ENCODE data around the gene CPD. TPM values are rescaled to one million over a fixed set of nuclear protein-coding genes. Genes with fewer than 3 reads are reported as not detected.
"Not testable (repeated sequence)": the region's sequence is repeated elsewhere in the genome, so short reads cannot be mapped to it uniquely, and the experiment has no call there.

CPD gene
- total RNA-seq, 1 experiment from 2014 or later: 38.0 TPM

GRCh38 chr17:30413109-30413508 is 34.4 kb downstream of the CPD start:
- intact Hi-C loops (cut with micrococcal nuclease; ENCODE audit: unreplicated experiment): no loop called here
- no peak for DNase-seq (ENCODE audit: low spot score)
- Histone ChIP-seq H3K4me3 (ENCODE audit: low read depth, low read length, poor library complexity, severe bottlenecking) (no peak overlapping the region), H3K9me3 (ENCODE audit: low read depth, low read length, poor library complexity, severe bottlenecking) (no peaks in the 10 kb centered on the region), H3K27me3 (replicated peaks; ENCODE audit: insufficient read depth, low read depth, low read length, poor library complexity) (no peaks in the 10 kb centered on the region), H3K27ac (ENCODE audit: low read depth, low read length, poor library complexity, severe bottlenecking) (no peak overlapping the region), H3K4me1 (ENCODE audit: insufficient read depth, low read length, poor library complexity, severe bottlenecking) (no peaks in the 10 kb centered on the region), H3K36me3 (ENCODE audit: insufficient read depth, low read length, poor library complexity, severe bottlenecking) (no peaks in the 10 kb centered on the region)
- POLR2A ChIA-PET (ENCODE audit: low non-redundant PET): no interaction called here
- CTCF ChIA-PET: no interaction called here
- no TSS peak for BruUV-seq (replicated peaks)
- TF ChIP-seq EZH2 (IDR thresholded peaks at IDR 0.05; ENCODE audit: borderline replicate concordance, low read depth, low read length, poor library complexity, severe bottlenecking) (no peak), CTCF (conservative IDR thresholded peaks at IDR 0.05; ENCODE audit: low read depth, low read length) (no peak)

- DNase-seq (ENCODE audit: low spot score): no peak
- Histone ChIP-seq H3K9me3 (ENCODE audit: low read depth, low read length, poor library complexity, severe bottlenecking) (no peaks in the 10 kb centered on the region), H3K4me1 (ENCODE audit: insufficient read depth, low read length, poor library complexity, severe bottlenecking) (no peaks in the 10 kb centered on the region), H3K27ac (ENCODE audit: low read depth, low read length, poor library complexity, severe bottlenecking) (no peak overlapping the region), H3K27me3 (replicated peaks; ENCODE audit: insufficient read depth, low read depth, low read length, poor library complexity) (no peaks in the 10 kb centered on the region), H3K4me3 (ENCODE audit: low read depth, low read length, poor library complexity, severe bottlenecking) (no peak overlapping the region), H3K36me3 (ENCODE audit: insufficient read depth, low read length, poor library complexity, severe bottlenecking) (no peaks in the 10 kb centered on the region)
- intact Hi-C loops (cut with micrococcal nuclease; ENCODE audit: unreplicated experiment): no loop called here
- TF ChIP-seq EZH2 (IDR thresholded peaks at IDR 0.05; ENCODE audit: borderline replicate concordance, low read depth, low read length, poor library complexity, severe bottlenecking) (no peak), CTCF (conservative IDR thresholded peaks at IDR 0.05; ENCODE audit: low read depth, low read length) (no peak)
- ChIA-PET POLR2A (ENCODE audit: low non-redundant PET) (no interaction called here), CTCF (no interaction called here)
- no TSS peak for BruUV-seq (replicated peaks)
These were observed 35.8 kb downstream of the CPD start for GRCh38 chr17:30414486-30414885.

GRCh38 chr17:30415491-30415890 is 36.8 kb downstream of the CPD start:
- POLR2A ChIA-PET (ENCODE audit: low non-redundant PET): no interaction called here
- TF ChIP-seq EZH2 (IDR thresholded peaks at IDR 0.05; ENCODE audit: borderline replicate concordance, low read depth, low read length, poor library complexity, severe bottlenecking) (no peak), CTCF (conservative IDR thresholded peaks at IDR 0.05; ENCODE audit: low read depth, low read length) (no peak)
- Histone ChIP-seq H3K27me3 (replicated peaks; ENCODE audit: insufficient read depth, low read depth, low read length, poor library complexity) (no peaks in the 10 kb centered on the region), H3K4me3 (ENCODE audit: low read depth, low read length, poor library complexity, severe bottlenecking) (no peak overlapping the region), H3K9me3 (ENCODE audit: low read depth, low read length, poor library complexity, severe bottlenecking) (no peaks in the 10 kb centered on the region), H3K4me1 (ENCODE audit: insufficient read depth, low read length, poor library complexity, severe bottlenecking) (no peaks in the 10 kb centered on the region), H3K27ac (ENCODE audit: low read depth, low read length, poor library complexity, severe bottlenecking) (no peak overlapping the region), H3K36me3 (ENCODE audit: insufficient read depth, low read length, poor library complexity, severe bottlenecking) (no peaks in the 10 kb centered on the region)
- no peak for DNase-seq (ENCODE audit: low spot score)
- intact Hi-C loops (cut with micrococcal nuclease; ENCODE audit: unreplicated experiment): no loop called here
- CTCF ChIA-PET: no interaction called here
- BruUV-seq (replicated peaks): no TSS peak

GRCh38 chr17:30418070-30418469 is 39.3 kb downstream of the CPD start:
- intact Hi-C loops (cut with micrococcal nuclease; ENCODE audit: unreplicated experiment); BruUV-seq (replicated peaks); H3K36me3 ChIP-seq (ENCODE audit: insufficient read depth, low read length, poor library complexity, severe bottlenecking); H3K4me3 ChIP-seq (ENCODE audit: low read depth, low read length, poor library complexity, severe bottlenecking); H3K27me3 ChIP-seq (replicated peaks; ENCODE audit: insufficient read depth, low read depth, low read length, poor library complexity); H3K27ac ChIP-seq (ENCODE audit: low read depth, low read length, poor library complexity, severe bottlenecking); POLR2A ChIA-PET (ENCODE audit: low non-redundant PET); H3K4me1 ChIP-seq (ENCODE audit: insufficient read depth, low read length, poor library complexity, severe bottlenecking); DNase-seq (ENCODE audit: low spot score); H3K9me3 ChIP-seq (ENCODE audit: low read depth, low read length, poor library complexity, severe bottlenecking); CTCF ChIA-PET: not testable (repeated sequence)
